ENCODE measurements around the gene TP63.
"Not testable (repeated sequence)": the region's sequence is repeated elsewhere in the genome, so short reads cannot be mapped to it uniquely, and the experiment has no call there.

The TP63 gene

GRCh38 chr3:189605717-189606116 is 25.5 kb upstream of the TP63 start:
- Histone ChIP-seq H3K27ac (no peak overlapping the region), H3K4me3 (no peak overlapping the region)
- TF ChIP-seq CTCF (IDR thresholded peaks at IDR 0.05) = no peak
- no peak for DNase-seq (ENCODE audit: low spot score)

- no peak for TF ChIP-seq CTCF (IDR thresholded peaks at IDR 0.05)
- H3K27ac ChIP-seq = no peak overlapping the region
- DNase-seq (ENCODE audit: low spot score) = no peak
- no peak overlapping the region for H3K4me3 ChIP-seq
Measured at GRCh38 chr3:189606774-189607173, 24.4 kb upstream of the TP63 start.

GRCh38 chr3:189612641-189613040 is 18.5 kb upstream of the TP63 start:
- H3K4me3 ChIP-seq; H3K27ac ChIP-seq; DNase-seq (ENCODE audit: low spot score): not testable (repeated sequence)

GRCh38 chr3:189613122-189613521 is 18.1 kb upstream of the TP63 start:
- no peak for DNase-seq (ENCODE audit: low spot score)

GRCh38 chr3:189621948-189622603 is 9.1 kb upstream of the TP63 start:
- no peak for DNase-seq (ENCODE audit: low spot score)

More at GRCh38 chr3:189613122-189613521, 18.1 kb upstream of the TP63 start:
- TF ChIP-seq CTCF (IDR thresholded peaks at IDR 0.05) = no peak
- no peak overlapping the region for H3K27ac ChIP-seq
- no peak overlapping the region for H3K4me3 ChIP-seq

GRCh38 chr3:189622629-189623028 is 8.6 kb upstream of the TP63 start:
- no peak for DNase-seq (ENCODE audit: low spot score)
- Histone ChIP-seq H3K4me3 (no peak overlapping the region), H3K27ac (no peak overlapping the region)
- no peak for TF ChIP-seq CTCF (IDR thresholded peaks at IDR 0.05)

More at GRCh38 chr3:189621948-189622603, 9.1 kb upstream of the TP63 start:
- Histone ChIP-seq H3K4me3 (no peak overlapping the region), H3K27ac (no peak overlapping the region)
- TF ChIP-seq CTCF (IDR thresholded peaks at IDR 0.05) = no peak

- TF ChIP-seq CTCF (IDR thresholded peaks at IDR 0.05) = no peak
- Histone ChIP-seq H3K4me3 (no peak overlapping the region), H3K27ac (no peak overlapping the region)
- no peak for DNase-seq (ENCODE audit: low spot score)
Measured at GRCh38 chr3:189624130-189624529, 7.1 kb upstream of the TP63 start.

All from coronary artery (tissue), 2 donors.